Retinal pigment epithelial cell (primary cell): ENCODE data around the gene RPL3.

Experiments used
- DNase-seq: peaks from one replicate; pipeline ENCODE4 v3.0.0-alpha.2; 2010; ENCODE audit warnings: low read depth
- H3K4me3 ChIP-seq: 2 replicates; pipeline ENCODE4 v1.5.1; 2011; ENCODE audit warnings: mild to moderate bottlenecking, low read length, control low read depth, moderate library complexity
- CTCF ChIP-seq: conservative IDR thresholded peaks from 2 replicates; pipeline ENCODE4 v1.5.1; 2011; ENCODE audit warnings: low read depth, low read length, control low read depth, inconsistent platforms

Gene RPL3

GRCh38 chr22:39351689-39352214 is 32.3 kb upstream of the RPL3 start:
- DNase-seq, result no peak
- no peak overlapping the region for H3K4me3 ChIP-seq
- no peak for TF ChIP-seq CTCF

- no peak for DNase-seq
- H3K4me3 ChIP-seq, result peak overlapping the region; percentile 64
- TF ChIP-seq CTCF, result no peak
Observed at GRCh38 chr22:39350757-39351688, 31.6 kb upstream of the RPL3 start.

- peak within 1 kb of the TSS; percentile 75 for H3K4me3 ChIP-seq
- TF ChIP-seq CTCF, result no peak
- no peak for DNase-seq
Observed at GRCh38 chr22:39349967-39350726, 30.7 kb upstream of the RPL3 start, which contains the start of gene SYNGR1. Gene SYNGR1, plus strand, starts transcription at chr22:39349991. Its CDS starts 20 bp downstream, at chr22:39350011.

- no peak for TF ChIP-seq CTCF
- peak overlapping the region; percentile 75 for H3K4me3 ChIP-seq
- DNase-seq, result no peak
Observed at GRCh38 chr22:39349506-39349966, 30.1 kb upstream of the RPL3 start.

GRCh38 chr22:39348909-39349505 is 29.6 kb upstream of the RPL3 start:
- peak overlapping the region; percentile 75 for H3K4me3 ChIP-seq
- no peak for TF ChIP-seq CTCF
- DNase-seq, result no peak

- DNase-seq, result no peak
- H3K4me3 ChIP-seq, result no peak overlapping the region
- no peak for TF ChIP-seq CTCF
Observed at GRCh38 chr22:39345231-39345630, 25.8 kb upstream of the RPL3 start.
